Activated naive CD4-positive, alpha-beta T cell treated with Interleukin-2 at 50 U/mL for 16 hours (primary cell): ENCODE results near the gene KRABD2.
A peak's percentile ranks its signal among the peaks of the same experiment; 100 is the strongest.
"Not testable (repeated sequence)": the region's sequence is repeated elsewhere in the genome, so short reads cannot be mapped to it uniquely, and the experiment has no call there.

Source experiments
- DNase-seq: peaks from one replicate; pipeline ENCODE4 v3.0.0-alpha.2; 2020

Gene KRABD2

GRCh38 chr17:8392674-8393469, 16.4 kb upstream of the KRABD2 start:
- DNase-seq = no peak

- no peak for DNase-seq
Measured at GRCh38 chr17:8392274-8392673, 15.8 kb upstream of the KRABD2 start.

GRCh38 chr17:8391711-8392110, 15.2 kb upstream of the KRABD2 start:
- DNase-seq = no peak

GRCh38 chr17:8387914-8388651, 11.6 kb upstream of the KRABD2 start:
- no peak for DNase-seq

- no peak for DNase-seq
Measured at GRCh38 chr17:8386841-8387240, 10.3 kb upstream of the KRABD2 start.

GRCh38 chr17:8384801-8385378, 8.4 kb upstream of the KRABD2 start:
- DNase-seq = no peak

GRCh38 chr17:8383143-8383822, 6.8 kb upstream of the KRABD2 start, which contains the start of gene RPL26:
RPL26 (minus strand) TSS chr17:8383193; CDS start chr17:8382310, 883 bp downstream.
- peak; percentile 94 for DNase-seq

GRCh38 chr17:8382880-8383142, 6.3 kb upstream of the KRABD2 start:
- no peak for DNase-seq

- no peak for DNase-seq
Measured at GRCh38 chr17:8382052-8382879, 5.8 kb upstream of the KRABD2 start.

GRCh38 chr17:8380049-8380448, 3.5 kb upstream of the KRABD2 start:
- DNase-seq = no peak

- not testable (repeated sequence) for DNase-seq
Measured at GRCh38 chr17:8378117-8378516, 1.6 kb upstream of the KRABD2 start.

GRCh38 chr17:8377422-8377821, 918 bp upstream of the KRABD2 start:
- no peak for DNase-seq

- DNase-seq = no peak
Measured at GRCh38 chr17:8375738-8376259, 705 bp downstream of the KRABD2 start.

- not testable (repeated sequence) for DNase-seq
Measured at GRCh38 chr17:8373856-8374255, 2.6 kb downstream of the KRABD2 start.

GRCh38 chr17:8372422-8372821, 4.1 kb downstream of the KRABD2 start:
- DNase-seq = no peak

GRCh38 chr17:8371786-8372185, 4.7 kb downstream of the KRABD2 start:
- DNase-seq = no peak

- DNase-seq = no peak
Measured at GRCh38 chr17:8369944-8370343, 6.6 kb downstream of the KRABD2 start.

GRCh38 chr17:8368193-8368592, 8.3 kb downstream of the KRABD2 start:
- no peak for DNase-seq

- DNase-seq = no peak
Measured at GRCh38 chr17:8366231-8366630, 10.3 kb downstream of the KRABD2 start.

GRCh38 chr17:8365143-8365542, 11.4 kb downstream of the KRABD2 start:
- DNase-seq = no peak

- no peak for DNase-seq
Measured at GRCh38 chr17:8362651-8363332, 13.7 kb downstream of the KRABD2 start.

GRCh38 chr17:8360751-8361150, 15.8 kb downstream of the KRABD2 start:
- DNase-seq = no peak
